SK-N-SH treated with all-trans-retinoic acid at 6 μM for 48 hours (cell line): ENCODE measurements around the gene DSEL.

Source experiments
- ATAC-seq: fragments of 200-7000 bp; cut with Tn5 transposase; 3 replicates; pipeline ENCODE4 v1.9.1; 2020; ENCODE audit warnings: mild to moderate bottlenecking, moderate library complexity
- ARNTL ChIP-seq: fragments of 450-650 bp; formaldehyde crosslinking; IDR thresholded peaks from 2 replicates; pipeline ENCODE4 v1.5.0; 2020; ENCODE audit warnings: low read depth, mild to moderate bottlenecking, moderate library complexity, borderline replicate concordance
- BACH2 ChIP-seq: fragments of 250-450 bp; sonication (Bioruptor Pico); IDR thresholded peaks from 2 replicates; pipeline ENCODE4 v1.9.0; 2021; ENCODE audit warnings: mild to moderate bottlenecking, borderline replicate concordance
- CREB5 ChIP-seq: fragments of 250-450 bp; sonication (Bioruptor Pico); IDR thresholded peaks from 2 replicates; pipeline ENCODE4 v1.5.1; 2020; ENCODE audit warnings: low read depth, mild to moderate bottlenecking, moderate library complexity
- CSDC2 ChIP-seq: fragments of 250-450 bp; sonication (Bioruptor Pico); IDR thresholded peaks from 2 replicates; pipeline ENCODE4 v1.5.0; 2020; ENCODE audit warnings: mild to moderate bottlenecking, moderate library complexity
- CSRNP3 ChIP-seq: fragments of 250-450 bp; sonication (Bioruptor Pico); IDR thresholded peaks from 2 replicates; pipeline ENCODE4 v1.5.1; 2021; ENCODE audit warnings: mild to moderate bottlenecking, moderate library complexity
- ESRRG ChIP-seq: fragments of 250-450 bp; sonication (Bioruptor Pico); IDR thresholded peaks from 2 replicates; pipeline ENCODE4 v1.6.1; 2021; ENCODE audit warnings: mild to moderate bottlenecking
- ISL1 ChIP-seq: fragments of 250-450 bp; sonication (Bioruptor Pico); IDR thresholded peaks from 2 replicates; pipeline ENCODE4 v2.1.2; 2022; ENCODE audit warnings: mild to moderate bottlenecking, moderate library complexity
- OSR1 ChIP-seq: fragments of 250-450 bp; sonication (Bioruptor Pico); IDR thresholded peaks from 2 replicates; pipeline ENCODE4 v1.8.0; 2022; ENCODE audit warnings: moderate library complexity, mild to moderate bottlenecking, inconsistent platforms
- PATZ1 ChIP-seq: fragments of 250-450 bp; sonication (Bioruptor Pico); IDR thresholded peaks from 2 replicates; pipeline ENCODE4 v1.8.0; 2020; ENCODE audit warnings: mild to moderate bottlenecking, moderate library complexity, borderline replicate concordance
- POU6F1 ChIP-seq: fragments of 250-450 bp; sonication (Bioruptor Pico); IDR thresholded peaks from 2 replicates; pipeline ENCODE4 v1.8.0; 2021; ENCODE audit warnings: low read depth, mild to moderate bottlenecking, moderate library complexity, borderline replicate concordance
- PPARA ChIP-seq: fragments of 250-450 bp; sonication (Bioruptor Pico); IDR thresholded peaks from 2 replicates; pipeline ENCODE4 v1.5.0; 2020; ENCODE audit warnings: mild to moderate bottlenecking, borderline replicate concordance
- RARB ChIP-seq: fragments of 250-450 bp; sonication (Bioruptor Pico); IDR thresholded peaks from 2 replicates; pipeline ENCODE4 v1.8.0; 2021; ENCODE audit warnings: mild to moderate bottlenecking, moderate library complexity
- SNAI2 ChIP-seq: fragments of 250-450 bp; sonication (Bioruptor Pico); IDR thresholded peaks from 2 replicates; pipeline ENCODE4 v1.5.0; 2020; ENCODE audit warnings: mild to moderate bottlenecking, moderate library complexity
- TCF4 ChIP-seq: fragments of 250-450 bp; sonication (Bioruptor Pico); IDR thresholded peaks from 2 replicates; pipeline ENCODE4 v1.8.0; 2021; ENCODE audit warnings: mild to moderate bottlenecking, moderate library complexity, borderline replicate concordance
- TSHZ2 ChIP-seq: fragments of 250-450 bp; sonication (Bioruptor Pico); IDR thresholded peaks from 2 replicates; pipeline ENCODE4 v1.5.0; 2020; ENCODE audit warnings: mild to moderate bottlenecking, moderate library complexity
- ZC3H10 ChIP-seq: fragments of 250-450 bp; sonication (Bioruptor Pico); IDR thresholded peaks from 2 replicates; pipeline ENCODE4 v1.5.1; 2021; ENCODE audit warnings: mild to moderate bottlenecking, moderate library complexity
- ZFP3 ChIP-seq: fragments of 250-450 bp; sonication (Bioruptor Pico); IDR thresholded peaks from 2 replicates; pipeline ENCODE4 v1.5.0; 2020; ENCODE audit warnings: mild to moderate bottlenecking, moderate library complexity
- ZFP30 ChIP-seq: fragments of 450-650 bp; formaldehyde crosslinking; IDR thresholded peaks from 2 replicates; pipeline ENCODE4 v1.5.0; 2022; ENCODE audit warnings: mild to moderate bottlenecking, moderate library complexity
- ZNF565 ChIP-seq: fragments of 450-650 bp; formaldehyde crosslinking; conservative IDR thresholded peaks from 2 replicates; pipeline ENCODE4 v1.5.0; 2020; ENCODE audit warnings: low read depth, mild to moderate bottlenecking, moderate library complexity
- ZNF70 ChIP-seq: fragments of 450-650 bp; formaldehyde crosslinking; IDR thresholded peaks from 2 replicates; pipeline ENCODE4 v1.5.0; 2020; ENCODE audit warnings: mild to moderate bottlenecking, moderate library complexity

The DSEL gene

GRCh38 chr18:67513280-67513679 is 3.2 kb downstream of the DSEL start:
- no peak for TF ChIP-seq PPARA (CRISPR knock-in tag)
- no peak for TF ChIP-seq CREB5 (CRISPR knock-in tag)
- TF ChIP-seq SNAI2 (CRISPR knock-in tag), result no peak
- no peak for TF ChIP-seq POU6F1 (CRISPR knock-in tag)
- no peak for TF ChIP-seq CSRNP3 (CRISPR knock-in tag)
- no peak for TF ChIP-seq OSR1 (CRISPR knock-in tag)
- no peak for TF ChIP-seq ZFP30 (CRISPR knock-in tag)
- no peak for TF ChIP-seq ZC3H10 (CRISPR knock-in tag)
- no peak for ATAC-seq

GRCh38 chr18:67511840-67512239 is 4.7 kb downstream of the DSEL start:
- no peak for ATAC-seq
- no peak for TF ChIP-seq PPARA (CRISPR knock-in tag)
- no peak for TF ChIP-seq POU6F1 (CRISPR knock-in tag)
- TF ChIP-seq CREB5 (CRISPR knock-in tag), result no peak
- no peak for TF ChIP-seq ZFP30 (CRISPR knock-in tag)
- no peak for TF ChIP-seq RARB (CRISPR knock-in tag)
- no peak for TF ChIP-seq ISL1
- no peak for TF ChIP-seq BACH2 (CRISPR knock-in tag)
- no peak for TF ChIP-seq ESRRG
- no peak for TF ChIP-seq ARNTL (CRISPR knock-in tag)
- no peak for TF ChIP-seq PATZ1 (CRISPR knock-in tag)
- TF ChIP-seq TSHZ2 (CRISPR knock-in tag), result no peak
- no peak for TF ChIP-seq CSRNP3 (CRISPR knock-in tag)
- TF ChIP-seq CSDC2, result no peak
- TF ChIP-seq SNAI2 (CRISPR knock-in tag), result no peak
- TF ChIP-seq ZNF565, result no peak
- TF ChIP-seq TCF4, result no peak
- no peak for TF ChIP-seq ZNF70 (CRISPR knock-in tag)
- TF ChIP-seq ZFP3 (CRISPR knock-in tag), result no peak
- TF ChIP-seq ZC3H10 (CRISPR knock-in tag), result no peak
